ENCODE results near the gene NUP54.
A peak's percentile ranks its signal among the peaks of the same experiment; 100 is the strongest.

Gene NUP54

DNA sequence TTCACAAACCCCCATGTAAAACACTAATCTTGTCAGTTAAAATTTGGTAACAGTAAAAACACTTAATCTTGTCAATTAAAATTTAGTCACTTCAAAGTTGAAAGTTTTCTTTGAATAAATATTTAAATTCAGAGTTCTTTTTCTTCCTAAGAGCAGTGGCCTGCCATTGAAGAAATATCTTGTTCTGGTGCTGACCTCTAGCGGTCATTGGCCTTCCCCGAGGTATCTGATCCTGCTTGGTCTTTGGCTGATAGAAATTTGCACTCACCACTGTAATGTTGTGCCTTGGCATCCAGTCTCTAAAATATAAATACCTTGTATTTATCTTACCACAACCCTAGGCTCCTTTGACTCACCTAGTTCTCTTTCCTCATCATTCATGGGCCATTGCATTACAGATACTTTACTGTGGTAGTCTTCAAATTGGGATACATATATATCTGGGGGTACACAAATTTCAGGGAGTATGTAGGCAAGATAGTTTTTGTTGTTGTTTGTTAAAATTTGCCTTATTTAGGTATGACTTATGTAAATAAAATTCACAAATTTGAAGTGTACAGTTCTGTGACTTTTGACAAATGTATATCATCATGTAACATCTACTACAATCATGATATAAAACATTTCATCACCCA, 80.4 kb downstream of the NUP54 start:
- DNase-seq (ENCODE audit: low read depth) = peak; percentile 60

DNA sequence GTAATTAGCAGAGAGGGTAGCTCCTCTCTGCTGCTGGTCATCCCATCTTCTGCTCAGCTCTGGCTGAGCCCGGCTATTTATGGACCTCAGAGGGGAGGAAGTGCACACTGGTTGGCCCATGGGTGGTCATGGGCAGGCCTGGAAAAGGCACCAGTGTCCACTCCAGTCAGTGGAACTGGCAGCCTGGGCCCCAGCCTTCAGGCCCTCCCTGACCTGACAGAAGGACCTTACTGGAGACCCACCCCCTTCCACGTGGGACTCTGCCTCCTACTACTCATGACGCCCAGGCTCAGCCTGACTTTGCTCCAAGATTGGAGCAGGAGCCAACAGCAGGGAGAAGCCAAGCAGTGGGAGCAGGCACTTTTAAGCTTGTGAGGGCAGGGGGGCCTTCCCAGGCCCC, 81.7 kb downstream of the NUP54 start:
- no peak for DNase-seq (ENCODE audit: low read depth)

Measured in fibroblast of the conjunctiva (primary cell).